NCI-H128 (cell line): ENCODE data around the gene C10orf105.

Experiments
- DNase-seq: peaks from one replicate; lab custom pipeline; 2025; ENCODE audit not compliant: unreplicated experiment; lab: John Stamatoyannopoulos, UW

C10orf105 gene

GRCh38 chr10:71737834-71738197 lies 18.2 kb upstream of the C10orf105 start:
- DNase-seq = no peak

- no peak for DNase-seq
Observed at GRCh38 chr10:71737001-71737833, 17.6 kb upstream of the C10orf105 start.

- no peak for DNase-seq
Observed at GRCh38 chr10:71736570-71736952, 17.0 kb upstream of the C10orf105 start.

- DNase-seq = no peak
Observed at GRCh38 chr10:71735709-71736569, 16.4 kb upstream of the C10orf105 start.

- no peak for DNase-seq
Observed at GRCh38 chr10:71734797-71735196, 15.2 kb upstream of the C10orf105 start.

- DNase-seq = no peak
Observed at GRCh38 chr10:71731791-71732190, 12.2 kb upstream of the C10orf105 start.

- DNase-seq = no peak
Observed at GRCh38 chr10:71729161-71729636, 9.6 kb upstream of the C10orf105 start.

- DNase-seq = no peak
Observed at GRCh38 chr10:71727738-71728737, 8.5 kb upstream of the C10orf105 start.

GRCh38 chr10:71727105-71727737 lies 7.6 kb upstream of the C10orf105 start:
- no peak for DNase-seq

GRCh38 chr10:71726580-71727104 lies 7.1 kb upstream of the C10orf105 start:
- DNase-seq = no peak

GRCh38 chr10:71725998-71726579 lies 6.5 kb upstream of the C10orf105 start:
- DNase-seq = no peak

- no peak for DNase-seq
Observed at GRCh38 chr10:71725249-71725648, 5.7 kb upstream of the C10orf105 start.

- DNase-seq = no peak
Observed at GRCh38 chr10:71724539-71724938, 5.0 kb upstream of the C10orf105 start.

- DNase-seq = no peak
Observed at GRCh38 chr10:71723311-71723710, 3.7 kb upstream of the C10orf105 start.

GRCh38 chr10:71722849-71723248 lies 3.3 kb upstream of the C10orf105 start:
- no peak for DNase-seq

- no peak for DNase-seq
Observed at GRCh38 chr10:71721313-71721712, 1.7 kb upstream of the C10orf105 start.

- DNase-seq = no peak
Observed at GRCh38 chr10:71720288-71720687, 710 bp upstream of the C10orf105 start.

- no peak for DNase-seq
Observed at GRCh38 chr10:71719042-71719441, 536 bp downstream of the C10orf105 start.

GRCh38 chr10:71718165-71718698 lies 1.3 kb downstream of the C10orf105 start:
- no peak for DNase-seq
